Trophoblast cell (in vitro differentiated cells and primary cell): ENCODE measurements around the gene MARCHF10.

ENCODE experiments used
- DNase-seq, 2 donors: peaks; one replicate each; pipeline ENCODE4 v3.0.0-alpha.2; 2016
- H2AFZ ChIP-seq: 2 replicates; pipeline ENCODE4 v1.6.1; 2013; ENCODE audit warnings: low read length, moderate library complexity, mild to moderate bottlenecking; ENCODE audit not compliant: insufficient read depth, poor library complexity
- H2AK5ac ChIP-seq: 2 replicates; pipeline ENCODE4 v1.6.1; 2013; ENCODE audit warnings: mild to moderate bottlenecking, low read length
- H2BK120ac ChIP-seq: 2 replicates; pipeline ENCODE4 v1.6.1; 2013; ENCODE audit warnings: low read length, mild to moderate bottlenecking, moderate library complexity; ENCODE audit not compliant: insufficient read depth, poor library complexity
- H2BK12ac ChIP-seq: 2 replicates; pipeline ENCODE4 v1.6.1; 2013; ENCODE audit warnings: mild to moderate bottlenecking, low read length, moderate library complexity
- H2BK5ac ChIP-seq: 2 replicates; pipeline ENCODE4 v1.6.1; 2013; ENCODE audit warnings: low read length, low read depth, moderate library complexity, mild to moderate bottlenecking; ENCODE audit not compliant: poor library complexity
- H3K14ac ChIP-seq: 2 replicates; pipeline ENCODE4 v1.6.1; 2013; ENCODE audit warnings: mild to moderate bottlenecking, low read length
- H3K18ac ChIP-seq: 2 replicates; pipeline ENCODE4 v1.6.1; 2013; ENCODE audit warnings: mild to moderate bottlenecking, low read length
- H3K23ac ChIP-seq: 2 replicates; pipeline ENCODE4 v1.6.1; 2013; ENCODE audit warnings: low read length
- H3K27ac ChIP-seq: 2 replicates; pipeline ENCODE4 v1.5.1; 2013; ENCODE audit warnings: low read depth, mild to moderate bottlenecking, inconsistent platforms, low read length, moderate library complexity
- H3K27me3 ChIP-seq: 2 replicates; pipeline ENCODE4 v1.6.1; 2013; ENCODE audit warnings: inconsistent platforms, mild to moderate bottlenecking, low read length, moderate library complexity; ENCODE audit not compliant: insufficient read depth
- H3K36me3 ChIP-seq, 2 experiments: 1 replicate in 1 of 2; 2 replicates in 1 of 2; pipeline ENCODE4 v1.6.1; 2013; ENCODE audit warnings: low read length in 2 of 2, mild to moderate bottlenecking in 2 of 2, moderate library complexity in 1 of 2; ENCODE audit not compliant: insufficient read depth in 2 of 2, control insufficient read depth in 1 of 2
- H3K4ac ChIP-seq: 2 replicates; pipeline ENCODE4 v1.6.1; 2013; ENCODE audit warnings: low read depth, mild to moderate bottlenecking, low read length, moderate library complexity
- H3K4me1 ChIP-seq, 2 experiments: 1 replicate in 1 of 2; 2 replicates in 1 of 2; pipeline ENCODE4 v1.6.1; 2013; ENCODE audit warnings: low read length in 2 of 2, mild to moderate bottlenecking in 2 of 2, moderate library complexity in 1 of 2; ENCODE audit not compliant: insufficient read depth in 2 of 2, control insufficient read depth in 1 of 2
- H3K4me2 ChIP-seq: 2 replicates; pipeline ENCODE4 v1.6.1; 2013; ENCODE audit warnings: inconsistent platforms, mild to moderate bottlenecking, low read length, moderate library complexity
- H3K4me3 ChIP-seq: 2 replicates; pipeline ENCODE4 v1.5.1; 2013; ENCODE audit warnings: mild to moderate bottlenecking, low read depth, low read length, inconsistent platforms
- H3K79me1 ChIP-seq: one replicate; pipeline ENCODE4 v1.6.1; 2013; ENCODE audit warnings: low read length
- H3K79me2 ChIP-seq: 2 replicates; pipeline ENCODE4 v1.6.1; 2013; ENCODE audit warnings: low read length, mild to moderate bottlenecking; ENCODE audit not compliant: control insufficient read depth, insufficient read depth, poor library complexity
- H3K9ac ChIP-seq: 2 replicates; pipeline ENCODE4 v1.6.1; 2013; ENCODE audit warnings: mild to moderate bottlenecking, low read length
- H3K9me3 ChIP-seq: 2 replicates; pipeline ENCODE4 v1.6.1; 2013; ENCODE audit warnings: low read depth, mild to moderate bottlenecking, control low read depth, inconsistent platforms, low read length; ENCODE audit not compliant: insufficient read depth
- H4K12ac ChIP-seq: 2 replicates; pipeline ENCODE4 v1.6.1; 2013; ENCODE audit warnings: low read depth, mild to moderate bottlenecking, low read length, moderate library complexity
- H4K8ac ChIP-seq: 2 replicates; pipeline ENCODE4 v1.6.1; 2013; ENCODE audit warnings: low read depth, mild to moderate bottlenecking, low read length, moderate library complexity
- H4K91ac ChIP-seq: one replicate; pipeline ENCODE4 v1.6.1; 2013; ENCODE audit warnings: low read depth, mild to moderate bottlenecking, low read length, moderate library complexity
- WGBS: extraction: QIAGEN DNeasy Blood & Tissue Kit; methylation state at CpG from one replicate; pipeline ENCODE4 v1.1.7; 2013; ENCODE audit warnings: missing lambda C conversion rate; ENCODE audit not compliant: insufficient read length, insufficient coverage; ENCODE audit errors: extremely low coverage; 5-methylcytosine and 5-hydroxymethylcytosine counted together

The MARCHF10 gene

DNA sequence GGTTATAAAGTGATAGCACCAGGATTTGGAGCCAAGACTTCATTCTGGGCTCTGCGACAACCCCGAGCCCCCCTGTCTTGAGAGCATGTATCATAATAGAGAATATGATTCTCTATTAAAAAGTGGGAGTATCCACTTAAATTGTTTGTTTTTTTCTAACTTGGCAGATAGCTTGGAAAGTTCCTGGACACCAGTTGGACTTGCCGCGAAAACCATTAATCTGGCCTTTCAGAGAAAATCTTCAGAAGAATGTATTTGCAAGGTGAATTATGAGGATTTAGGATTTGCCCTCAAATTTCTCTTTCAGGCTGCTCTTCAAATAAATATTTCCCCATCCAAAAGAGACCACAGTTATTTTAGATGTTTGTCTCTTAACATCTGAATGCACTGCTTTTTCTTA lies 53.5 kb downstream of the MARCHF10 start:
- no CpG with 5 or more reads among the region's 4 CpGs for WGBS
- no peak overlapping the region for H4K12ac ChIP-seq

DNA sequence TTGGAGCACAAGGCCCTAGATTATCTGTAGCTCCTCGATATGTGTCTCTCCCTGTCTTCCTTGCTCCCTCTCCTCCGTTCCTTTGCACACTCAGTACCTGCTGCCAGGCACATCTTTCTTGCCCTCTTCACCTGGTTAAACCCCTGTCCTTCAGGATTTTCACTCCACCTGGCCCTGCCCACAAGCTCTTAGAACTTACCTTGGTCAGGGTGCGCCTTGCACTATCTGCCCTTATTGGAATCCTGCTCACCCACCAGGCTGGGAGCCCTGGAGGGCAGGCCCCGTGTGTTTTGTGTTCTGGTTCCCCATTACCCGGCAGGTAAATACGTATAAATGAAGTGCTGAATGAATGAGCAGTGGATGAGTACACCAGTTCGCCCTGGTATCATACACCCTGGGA lies 54.6 kb downstream of the MARCHF10 start:
- no peak overlapping the region for H3K18ac ChIP-seq
- no peaks in the 10 kb centered on the region for H3K79me2 ChIP-seq
- H3K4me1 ChIP-seq, result peaks cover 12 to 14% of the 10 kb centered on the region in 2 experiments
- no peak overlapping the region for H3K23ac ChIP-seq
- H2BK5ac ChIP-seq, result no peak overlapping the region
- H3K4ac ChIP-seq, result no peak overlapping the region
- peak overlapping the region; percentile 75 for H2AK5ac ChIP-seq
- H3K79me1 ChIP-seq, result peaks cover 13% of the 10 kb centered on the region
- no peak overlapping the region for H3K9ac ChIP-seq
- WGBS, result no CpG with 5 or more reads among the region's 7 CpGs
- H3K27ac ChIP-seq, result no peak overlapping the region
- H3K14ac ChIP-seq, result peak overlapping the region; percentile 0
- no peak overlapping the region for H3K4me2 ChIP-seq
- DNase-seq, result no peak
- H2BK12ac ChIP-seq, result peak overlapping the region; percentile 91
- no peaks in the 10 kb centered on the region for H3K9me3 ChIP-seq
- peak overlapping the region; percentile 14 for H2BK120ac ChIP-seq
- H4K12ac ChIP-seq, result no peak overlapping the region
- no peaks in the 10 kb centered on the region for H3K27me3 ChIP-seq
- no peak overlapping the region for H3K4me3 ChIP-seq
- no peaks in the 10 kb centered on the region for H3K36me3 ChIP-seq
- no peak overlapping the region for H4K8ac ChIP-seq
- H2AFZ ChIP-seq, result no peak overlapping the region
- H4K91ac ChIP-seq, result peak overlapping the region; percentile 40

More for the DNA sequence above, 53.5 kb downstream of the MARCHF10 start:
- no peak overlapping the region for H3K4me2 ChIP-seq
- no peak overlapping the region for H3K4me3 ChIP-seq
- no peaks in the 10 kb centered on the region for H3K27me3 ChIP-seq
- no peak overlapping the region for H2AK5ac ChIP-seq
- H3K79me2 ChIP-seq, result no peaks in the 10 kb centered on the region
- H3K79me1 ChIP-seq, result peaks cover 13% of the 10 kb centered on the region
- H2BK12ac ChIP-seq, result no peak overlapping the region
- no peak overlapping the region for H2BK120ac ChIP-seq
- peaks cover 12 to 14% of the 10 kb centered on the region in 2 experiments for H3K4me1 ChIP-seq
- H3K18ac ChIP-seq, result no peak overlapping the region
- peak overlapping the region; percentile 13 for H4K91ac ChIP-seq
- no peak overlapping the region for H3K9ac ChIP-seq
- no peak overlapping the region for H4K8ac ChIP-seq
- no peak overlapping the region for H3K4ac ChIP-seq
- H3K27ac ChIP-seq, result no peak overlapping the region
- H3K23ac ChIP-seq, result no peak overlapping the region
- no peaks in the 10 kb centered on the region for H3K9me3 ChIP-seq
- DNase-seq, result no peak
- no peak overlapping the region for H3K14ac ChIP-seq
- no peak overlapping the region for H2AFZ ChIP-seq
- H3K36me3 ChIP-seq, result no peaks in the 10 kb centered on the region
- no peak overlapping the region for H2BK5ac ChIP-seq

- H2BK5ac ChIP-seq, result no peak overlapping the region
- H3K23ac ChIP-seq, result no peak overlapping the region
- H4K91ac ChIP-seq, result peak overlapping the region; percentile 25
- no peaks in the 10 kb centered on the region for H3K36me3 ChIP-seq
- peaks cover 12 to 14% of the 10 kb centered on the region in 2 experiments for H3K4me1 ChIP-seq
- no peak overlapping the region for H2AK5ac ChIP-seq
- peak overlapping the region; percentile 15 for H2BK12ac ChIP-seq
- H3K79me2 ChIP-seq, result no peaks in the 10 kb centered on the region
- no CpG with 5 or more reads among the region's 12 CpGs for WGBS
- no peak overlapping the region for H4K8ac ChIP-seq
- H3K4me3 ChIP-seq, result no peak overlapping the region
- H3K27me3 ChIP-seq, result no peaks in the 10 kb centered on the region
- no peaks in the 10 kb centered on the region for H3K9me3 ChIP-seq
- H3K9ac ChIP-seq, result no peak overlapping the region
- H3K4ac ChIP-seq, result no peak overlapping the region
- H4K12ac ChIP-seq, result no peak overlapping the region
- H3K18ac ChIP-seq, result no peak overlapping the region
- no peak overlapping the region for H2AFZ ChIP-seq
- peak overlapping the region; percentile 44 for H2BK120ac ChIP-seq
- no peak overlapping the region for H3K27ac ChIP-seq
- peaks cover 13% of the 10 kb centered on the region for H3K79me1 ChIP-seq
- peak overlapping the region; percentile 11 for H3K14ac ChIP-seq
- peak in 1 of 2 donors; percentile 92 for DNase-seq
- H3K4me2 ChIP-seq, result no peak overlapping the region
Measured at GRCh38 chr17:62751060-62751691, 56.9 kb downstream of the MARCHF10 start.

DNA sequence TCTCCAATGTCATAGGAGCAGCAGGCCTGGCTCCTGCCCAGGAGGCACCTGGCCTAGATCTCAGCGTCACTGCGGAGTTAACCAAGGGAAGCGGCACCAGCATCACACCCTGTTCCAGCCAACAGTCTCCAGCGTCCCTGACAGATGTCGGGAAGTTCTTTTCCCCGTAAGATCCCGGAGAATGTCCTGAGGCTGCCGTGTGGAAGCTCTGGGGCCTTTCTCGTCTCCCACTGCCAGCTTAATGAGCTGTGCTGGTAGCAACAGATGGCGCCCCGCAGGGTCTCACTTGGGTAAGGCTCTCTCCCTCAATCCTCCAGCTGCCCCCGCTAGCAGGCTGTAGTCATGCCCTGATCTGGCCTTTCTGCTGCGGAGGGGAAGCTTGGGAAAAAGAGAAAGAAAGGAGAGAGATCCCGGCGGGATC lies 57.5 kb downstream of the MARCHF10 start:
- Histone ChIP-seq H2AFZ (no peak overlapping the region), H3K4me2 (no peak overlapping the region), H3K79me1 (peaks cover 13% of the 10 kb centered on the region), H2BK120ac (peak overlapping the region; percentile 44), H2BK12ac (peak overlapping the region; percentile 15), H3K4ac (no peak overlapping the region), H3K79me2 (no peaks in the 10 kb centered on the region), H3K4me3 (no peak overlapping the region), H2BK5ac (no peak overlapping the region), H4K8ac (peak overlapping the region; percentile 11), H3K18ac (no peak overlapping the region), H4K91ac (peak overlapping the region; percentile 25), H2AK5ac (no peak overlapping the region), H3K27me3 (no peaks in the 10 kb centered on the region), H3K14ac (peak overlapping the region; percentile 11), H4K12ac (no peak overlapping the region), H3K4me1 (peaks cover 12 to 14% of the 10 kb centered on the region in 2 experiments), H3K9ac (no peak overlapping the region), H3K23ac (no peak overlapping the region), H3K27ac (no peak overlapping the region), H3K9me3 (no peaks in the 10 kb centered on the region), H3K36me3 (no peaks in the 10 kb centered on the region)
- WGBS, result no CpG with 5 or more reads among the region's 15 CpGs
- peak in 1 of 2 donors; percentile 70 for DNase-seq
